ENCODE measurements around the gene DACH1. TPM values are rescaled to one million over a fixed set of nuclear protein-coding genes. Genes with fewer than 3 reads are reported as not detected.

Gene DACH1
- polyA plus RNA-seq, 3 donors = 0.03 to 0.69 (median 0.26) TPM

DNA sequence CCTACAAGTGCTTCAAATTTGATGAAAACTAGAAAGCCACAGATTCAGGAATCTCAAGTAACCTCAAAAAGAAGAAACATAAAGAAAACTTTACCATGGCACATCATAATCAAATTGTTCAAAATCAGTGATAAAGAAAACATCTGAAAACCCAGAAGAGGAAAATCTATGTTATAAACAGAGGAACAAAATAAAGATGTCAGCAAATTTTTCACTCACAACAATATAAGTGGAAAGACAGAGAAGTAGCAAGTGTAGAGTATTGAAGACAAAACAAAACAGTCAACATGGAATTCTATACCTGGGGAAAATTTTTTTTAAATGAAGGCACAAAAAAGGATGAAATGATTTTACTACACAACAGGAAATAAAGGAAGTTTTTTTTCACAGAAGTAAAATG, 470.9 kb downstream of the DACH1 start:
- H3K27me3 ChIP-seq (ENCODE audit: control insufficient read depth in 2 of 2, insufficient read depth in 2 of 2, low read length in 2 of 2) = no peaks in the 10 kb centered on the region
- H3K27ac Mint-ChIP-seq = no peak overlapping the region
- no peaks in the 10 kb centered on the region for H4K20me1 ChIP-seq (ENCODE audit: insufficient read depth, low read length)
- no peaks in the 10 kb centered on the region for H3K4me1 Mint-ChIP-seq
- no peak overlapping the region for H3K4me2 ChIP-seq (replicated peaks; ENCODE audit: extremely low read depth, low read length, poor library complexity, severe bottlenecking)
- TF ChIP-seq, protein P1, sequence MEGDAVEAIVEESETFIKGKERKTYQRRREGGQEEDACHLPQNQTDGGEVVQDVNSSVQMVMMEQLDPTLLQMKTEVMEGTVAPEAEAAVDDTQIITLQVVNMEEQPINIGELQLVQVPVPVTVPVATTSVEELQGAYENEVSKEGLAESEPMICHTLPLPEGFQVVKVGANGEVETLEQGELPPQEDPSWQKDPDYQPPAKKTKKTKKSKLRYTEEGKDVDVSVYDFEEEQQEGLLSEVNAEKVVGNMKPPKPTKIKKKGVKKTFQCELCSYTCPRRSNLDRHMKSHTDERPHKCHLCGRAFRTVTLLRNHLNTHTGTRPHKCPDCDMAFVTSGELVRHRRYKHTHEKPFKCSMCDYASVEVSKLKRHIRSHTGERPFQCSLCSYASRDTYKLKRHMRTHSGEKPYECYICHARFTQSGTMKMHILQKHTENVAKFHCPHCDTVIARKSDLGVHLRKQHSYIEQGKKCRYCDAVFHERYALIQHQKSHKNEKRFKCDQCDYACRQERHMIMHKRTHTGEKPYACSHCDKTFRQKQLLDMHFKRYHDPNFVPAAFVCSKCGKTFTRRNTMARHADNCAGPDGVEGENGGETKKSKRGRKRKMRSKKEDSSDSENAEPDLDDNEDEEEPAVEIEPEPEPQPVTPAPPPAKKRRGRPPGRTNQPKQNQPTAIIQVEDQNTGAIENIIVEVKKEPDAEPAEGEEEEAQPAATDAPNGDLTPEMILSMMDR (IDR thresholded peaks at IDR 0.05) = no peak
- no peak overlapping the region for H2AFZ ChIP-seq (ENCODE audit: insufficient read depth, low read depth, low read length, poor library complexity, severe bottlenecking)
- no peaks in the 10 kb centered on the region for H3K27me3 Mint-ChIP-seq (ENCODE audit: low read depth in 3 of 3)
- H3K4me3 ChIP-seq (replicated peaks in 1 of 3; ENCODE audit: low read depth in 2 of 3, low read length in 3 of 3) = no peak overlapping the region
- H3K36me3 Mint-ChIP-seq = no peaks in the 10 kb centered on the region
- H3K36me3 ChIP-seq (replicated peaks in 1 of 2; ENCODE audit: control insufficient read depth in 1 of 2, insufficient read depth in 2 of 2, low read length in 2 of 2) = no peaks in the 10 kb centered on the region
- no peaks in the 10 kb centered on the region for H3K4me1 ChIP-seq (ENCODE audit: control insufficient read depth in 1 of 2, insufficient read depth in 2 of 2, low read length in 2 of 2)
- H3K9ac ChIP-seq (ENCODE audit: insufficient read depth, low read length, poor library complexity, severe bottlenecking) = no peak overlapping the region
- H3K79me2 ChIP-seq (ENCODE audit: insufficient read depth, low read length) = no peaks in the 10 kb centered on the region
- H3K9me3 Mint-ChIP-seq = peaks cover 0 to 10% (median 6%) of the 10 kb centered on the region in 7 donors
- H3K4me3 Mint-ChIP-seq = no peak overlapping the region
- no peak for DNase-seq
- intact Hi-C loops (cut with micrococcal nuclease) = no loop called here
- no peak overlapping the region for H3K27ac ChIP-seq (ENCODE audit: low read depth in 1 of 2, low read length in 2 of 2)
- H3K9me3 ChIP-seq (replicated peaks in 1 of 2; ENCODE audit: control insufficient read depth in 1 of 2, insufficient read depth in 1 of 2, low read length in 2 of 2) = no peaks in the 10 kb centered on the region

DNA sequence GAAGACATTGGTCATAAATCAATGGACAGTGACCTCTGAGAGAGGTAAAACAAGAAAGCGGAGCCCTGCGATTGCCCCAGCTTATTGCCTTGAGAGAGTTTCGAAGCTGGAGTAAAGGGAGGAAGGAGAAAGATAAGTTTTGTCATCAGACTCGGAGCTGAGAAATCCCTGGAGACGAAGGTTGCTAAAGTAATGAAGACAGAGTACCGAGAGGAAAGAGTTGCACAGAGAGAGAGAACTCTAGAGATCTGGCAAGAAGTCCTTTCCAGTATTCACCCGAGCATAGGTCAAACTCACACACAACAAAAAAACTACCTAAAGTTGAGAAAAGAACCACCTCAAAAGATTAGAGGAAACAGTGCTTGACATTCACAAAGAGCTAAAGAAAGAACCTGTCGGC, 472.0 kb downstream of the DACH1 start:
- no peaks in the 10 kb centered on the region for H3K27me3 Mint-ChIP-seq (ENCODE audit: low read depth in 3 of 3)
- no peak overlapping the region for H3K27ac Mint-ChIP-seq

More for the DNA sequence above, 472.0 kb downstream of the DACH1 start:
- Histone ChIP-seq H3K4me3 (replicated peaks in 1 of 3; ENCODE audit: low read depth in 2 of 3, low read length in 3 of 3) (no peak overlapping the region), H2AFZ (ENCODE audit: insufficient read depth, low read depth, low read length, poor library complexity, severe bottlenecking) (no peak overlapping the region), H3K9ac (ENCODE audit: insufficient read depth, low read length, poor library complexity, severe bottlenecking) (no peak overlapping the region), H3K27me3 (ENCODE audit: control insufficient read depth in 2 of 2, insufficient read depth in 2 of 2, low read length in 2 of 2) (no peaks in the 10 kb centered on the region), H3K4me1 (ENCODE audit: control insufficient read depth in 1 of 2, insufficient read depth in 2 of 2, low read length in 2 of 2) (no peaks in the 10 kb centered on the region), H4K20me1 (ENCODE audit: insufficient read depth, low read length) (no peaks in the 10 kb centered on the region), H3K36me3 (replicated peaks in 1 of 2; ENCODE audit: control insufficient read depth in 1 of 2, insufficient read depth in 2 of 2, low read length in 2 of 2) (no peaks in the 10 kb centered on the region), H3K9me3 (replicated peaks in 1 of 2; ENCODE audit: control insufficient read depth in 1 of 2, insufficient read depth in 1 of 2, low read length in 2 of 2) (peaks cover 0 to 2% of the 10 kb centered on the region in 2 donors), H3K4me2 (replicated peaks; ENCODE audit: extremely low read depth, low read length, poor library complexity, severe bottlenecking) (no peak overlapping the region), H3K27ac (ENCODE audit: low read depth in 1 of 2, low read length in 2 of 2) (no peak overlapping the region), H3K79me2 (ENCODE audit: insufficient read depth, low read length) (no peaks in the 10 kb centered on the region)
- peaks cover 4 to 10% (median 10%) of the 10 kb centered on the region in 7 donors for H3K9me3 Mint-ChIP-seq
- H3K4me1 Mint-ChIP-seq = no peaks in the 10 kb centered on the region
- no peak overlapping the region for H3K4me3 Mint-ChIP-seq
- 96% methylated on average over 5 of the region's 8 CpGs for WGBS (ENCODE audit: insufficient coverage)
- no peaks in the 10 kb centered on the region for H3K36me3 Mint-ChIP-seq
- TF ChIP-seq, protein P1 (IDR thresholded peaks at IDR 0.05) = no peak
- DNase-seq = no peak
- intact Hi-C loops (cut with micrococcal nuclease) = no loop called here

All from CD14-positive monocyte (primary cell).